Measurements from ENCODE around the gene MYOM3.

- TF ChIP-seq TCF12 (IDR thresholded peaks at IDR 0.05; ENCODE audit: low read depth) (no peak; the same call in 1 of the 2 replicates), REST (IDR thresholded peaks at IDR 0.05; ENCODE audit: low read depth) (no peak), YY1 (IDR thresholded peaks at IDR 0.05; ENCODE audit: low read depth) (no peak; the same call in 1 of the 2 replicates), EP300 (IDR thresholded peaks at IDR 0.05; ENCODE audit: borderline replicate concordance) (no peak; the same call in 1 of the 2 replicates), RAD21 (IDR thresholded peaks at IDR 0.05; ENCODE audit: low read depth) (no peak), CREB1 (IDR thresholded peaks at IDR 0.05; ENCODE audit: low read depth) (peak; percentile 39; the same call in 1 of the 2 replicates), MAX (IDR thresholded peaks at IDR 0.05) (no peak; the same call in 1 of the 2 replicates), CEBPB (IDR thresholded peaks at IDR 0.05) (peak; percentile 42; the same call in 1 of the 2 replicates), NFIC (IDR thresholded peaks at IDR 0.05) (peak; percentile 55), TEAD4 (IDR thresholded peaks at IDR 0.05) (peak; percentile 47; the same call in 1 of the 2 replicates)
Observed at GRCh38 chr1:24151175-24151533, 39.2 kb upstream of the MYOM3 start.

All from Ishikawa (cell line).